DND-41 (cell line): ENCODE results near the gene ARHGAP24.

Experiments
- EZH2 ChIP-seq: IDR thresholded peaks from 3 replicates; pipeline ENCODE4 v1.6.1; 2012; ENCODE audit warnings: borderline replicate concordance, low read depth, mild to moderate bottlenecking, moderate library complexity, low read length, inconsistent platforms; ENCODE audit not compliant: severe bottlenecking
- TF ChIP-seq, protein P1 (sequence below): IDR thresholded peaks from 2 replicates; pipeline ENCODE4 v1.5.1; 2012; ENCODE audit warnings: borderline replicate concordance, low read length, moderate library complexity, mild to moderate bottlenecking; ENCODE audit not compliant: poor library complexity, severe bottlenecking; ENCODE audit errors: extremely low read depth

DNA sequence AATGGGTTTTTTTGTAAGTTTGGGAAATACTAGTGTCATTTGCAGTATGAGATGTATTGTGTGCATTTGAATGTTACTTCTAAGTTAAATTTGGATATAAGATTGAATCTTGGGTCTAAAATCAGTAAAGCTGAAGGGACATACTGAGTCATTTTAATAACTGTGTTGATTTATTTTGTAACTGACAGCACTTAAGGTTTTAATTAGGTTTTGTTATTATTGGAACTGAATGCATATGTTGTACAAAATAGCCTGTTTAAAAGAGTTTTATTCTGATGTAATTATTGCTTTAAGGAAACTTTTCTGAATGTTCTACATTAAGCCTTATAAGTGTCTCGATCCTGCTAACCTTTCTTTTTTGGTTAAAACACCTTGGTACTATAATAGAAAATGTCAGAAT, 488.3 kb downstream of the ARHGAP24 start:
- TF ChIP-seq EZH2: no peak
- TF ChIP-seq, protein P1, sequence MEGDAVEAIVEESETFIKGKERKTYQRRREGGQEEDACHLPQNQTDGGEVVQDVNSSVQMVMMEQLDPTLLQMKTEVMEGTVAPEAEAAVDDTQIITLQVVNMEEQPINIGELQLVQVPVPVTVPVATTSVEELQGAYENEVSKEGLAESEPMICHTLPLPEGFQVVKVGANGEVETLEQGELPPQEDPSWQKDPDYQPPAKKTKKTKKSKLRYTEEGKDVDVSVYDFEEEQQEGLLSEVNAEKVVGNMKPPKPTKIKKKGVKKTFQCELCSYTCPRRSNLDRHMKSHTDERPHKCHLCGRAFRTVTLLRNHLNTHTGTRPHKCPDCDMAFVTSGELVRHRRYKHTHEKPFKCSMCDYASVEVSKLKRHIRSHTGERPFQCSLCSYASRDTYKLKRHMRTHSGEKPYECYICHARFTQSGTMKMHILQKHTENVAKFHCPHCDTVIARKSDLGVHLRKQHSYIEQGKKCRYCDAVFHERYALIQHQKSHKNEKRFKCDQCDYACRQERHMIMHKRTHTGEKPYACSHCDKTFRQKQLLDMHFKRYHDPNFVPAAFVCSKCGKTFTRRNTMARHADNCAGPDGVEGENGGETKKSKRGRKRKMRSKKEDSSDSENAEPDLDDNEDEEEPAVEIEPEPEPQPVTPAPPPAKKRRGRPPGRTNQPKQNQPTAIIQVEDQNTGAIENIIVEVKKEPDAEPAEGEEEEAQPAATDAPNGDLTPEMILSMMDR: no peak
